H9 (cell line): ENCODE results near the gene CCDC148. TPM values are rescaled to one million over a fixed set of nuclear protein-coding genes. Genes with fewer than 3 reads are reported as not detected.

Source experiments
- DNase-seq: peaks from one replicate; pipeline ENCODE4 v3.0.0-alpha.2; 2017
- H2AFZ ChIP-seq: one replicate; pipeline ENCODE4 v1.6.1; 2013; ENCODE audit warnings: mild to moderate bottlenecking, low read length, control low read depth, moderate library complexity
- H2AK5ac ChIP-seq: 2 replicates; pipeline ENCODE4 v1.6.1; 2013; ENCODE audit warnings: low read length, control low read depth, mixed read lengths; ENCODE audit not compliant: insufficient read length
- H2BK120ac ChIP-seq: one replicate; pipeline ENCODE4 v1.6.1; 2013; ENCODE audit warnings: low read depth, mild to moderate bottlenecking, low read length, control low read depth, inconsistent platforms; ENCODE audit not compliant: poor library complexity, severe bottlenecking
- H2BK12ac ChIP-seq: 2 replicates; pipeline ENCODE4 v1.6.1; 2013; ENCODE audit warnings: low read length, control low read depth, mixed read lengths, low read depth; ENCODE audit not compliant: insufficient read length
- H2BK15ac ChIP-seq: 2 replicates; pipeline ENCODE4 v1.6.1; 2013; ENCODE audit warnings: low read depth, low read length, control low read depth
- H2BK20ac ChIP-seq: one replicate; pipeline ENCODE4 v1.6.1; 2013; ENCODE audit warnings: low read depth, mild to moderate bottlenecking, low read length, control low read depth, inconsistent platforms; ENCODE audit not compliant: poor library complexity, severe bottlenecking
- H2BK5ac ChIP-seq: 2 replicates; pipeline ENCODE4 v1.6.1; 2013; ENCODE audit warnings: low read length, control low read depth, mixed read lengths; ENCODE audit not compliant: insufficient read length
- H3K14ac ChIP-seq: 2 replicates; pipeline ENCODE4 v1.6.1; 2013; ENCODE audit warnings: low read length, control low read depth; ENCODE audit not compliant: insufficient read depth
- H3K18ac ChIP-seq: 2 replicates; pipeline ENCODE4 v1.6.1; 2013; ENCODE audit warnings: low read depth, mild to moderate bottlenecking, mixed read lengths, low read length, control low read depth; ENCODE audit not compliant: insufficient read length
- H3K23ac ChIP-seq: 2 replicates; pipeline ENCODE4 v1.6.1; 2013; ENCODE audit warnings: low read length, control low read depth, mixed read lengths, low read depth; ENCODE audit not compliant: insufficient read length
- H3K23me2 ChIP-seq: 2 replicates; pipeline ENCODE4 v1.6.1; 2013; ENCODE audit warnings: low read depth, mild to moderate bottlenecking, mixed read lengths, low read length, control low read depth; ENCODE audit not compliant: insufficient read length, poor library complexity, severe bottlenecking
- H3K27ac ChIP-seq: 2 replicates; pipeline ENCODE4 v1.5.1; 2013; ENCODE audit warnings: low read length, control low read depth, mixed read lengths, low read depth; ENCODE audit not compliant: insufficient read length
- H3K27me3 ChIP-seq: 2 replicates; pipeline ENCODE4 v1.6.1; 2013; ENCODE audit warnings: low read length, control low read depth, inconsistent platforms; ENCODE audit not compliant: insufficient read depth
- H3K4ac ChIP-seq: 2 replicates; pipeline ENCODE4 v1.6.1; 2013; ENCODE audit warnings: low read depth, mild to moderate bottlenecking, control low read depth, inconsistent platforms, low read length, moderate library complexity
- H3K4me1 ChIP-seq: 2 replicates; pipeline ENCODE4 v1.6.1; 2013; ENCODE audit warnings: low read length, control low read depth, inconsistent platforms; ENCODE audit not compliant: insufficient read depth
- H3K4me2 ChIP-seq: 2 replicates; pipeline ENCODE4 v1.6.1; 2013; ENCODE audit warnings: low read length, control low read depth, mixed read lengths; ENCODE audit not compliant: insufficient read length, insufficient read depth
- H3K56ac ChIP-seq: 2 replicates; pipeline ENCODE4 v1.6.1; 2013; ENCODE audit warnings: low read depth, mild to moderate bottlenecking, mixed read lengths, low read length, control low read depth; ENCODE audit not compliant: insufficient read length
- H3K79me1 ChIP-seq: 2 replicates; pipeline ENCODE4 v1.6.1; 2013; ENCODE audit warnings: low read depth, mild to moderate bottlenecking, moderate library complexity, low read length, control low read depth, inconsistent platforms; ENCODE audit not compliant: insufficient read depth, poor library complexity, severe bottlenecking
- H3K79me2 ChIP-seq: 2 replicates; pipeline ENCODE4 v1.6.1; 2013; ENCODE audit warnings: low read length, control low read depth, inconsistent platforms; ENCODE audit not compliant: insufficient read depth
- H3K9ac ChIP-seq: 2 replicates; pipeline ENCODE4 v1.6.1; 2013; ENCODE audit warnings: low read length, control low read depth, mixed read lengths; ENCODE audit not compliant: insufficient read length; ENCODE audit errors: extremely low read depth
- H3K9me3 ChIP-seq: one replicate; pipeline ENCODE4 v1.6.1; 2013; ENCODE audit warnings: low read depth, low read length, inconsistent platforms; ENCODE audit not compliant: control insufficient read depth
- H3T11ph ChIP-seq: one replicate; pipeline ENCODE4 v1.6.1; 2013; ENCODE audit warnings: mild to moderate bottlenecking, low read length, control low read depth, inconsistent platforms
- H4K20me1 ChIP-seq: one replicate; pipeline ENCODE4 v1.6.1; 2013; ENCODE audit not compliant: control insufficient read depth, insufficient read length, insufficient read depth
- H4K5ac ChIP-seq: 2 replicates; pipeline ENCODE4 v1.6.1; 2013; ENCODE audit warnings: low read depth, mild to moderate bottlenecking, mixed read lengths, low read length, control low read depth; ENCODE audit not compliant: insufficient read length
- H4K8ac ChIP-seq: replicated peaks from 2 replicates; pipeline ENCODE4 v1.6.1; 2013; ENCODE audit warnings: low read length, control low read depth, mixed read lengths, low read depth; ENCODE audit not compliant: insufficient read length
- H4K91ac ChIP-seq: 2 replicates; pipeline ENCODE4 v1.6.1; 2013; ENCODE audit warnings: low read depth, mild to moderate bottlenecking, moderate library complexity, mixed read lengths, low read length, control low read depth; ENCODE audit not compliant: insufficient read length
- H3K27ac Mint-ChIP-seq, 3 experiments: 2 replicates in 2 of 3; 3 replicates in 1 of 3; pipeline ENCODE4 v1.8.0; 2020 to 2021; ENCODE audit warnings: mixed read lengths in 3 of 3, mild to moderate bottlenecking in 1 of 3, moderate library complexity in 1 of 3
- H3K27me3 Mint-ChIP-seq: 2 replicates; pipeline ENCODE4 v1.8.0; 2021; ENCODE audit warnings: low read depth, mild to moderate bottlenecking, moderate library complexity, mixed read lengths
- H3K36me3 Mint-ChIP-seq, 3 experiments: 2 replicates in 2 of 3; 3 replicates in 1 of 3; pipeline ENCODE4 v1.8.0; 2020 to 2021; ENCODE audit warnings: low read depth in 3 of 3, mixed read lengths in 3 of 3; ENCODE audit not compliant: insufficient read depth in 1 of 3
- H3K4me1 Mint-ChIP-seq, 2 experiments: 2 replicates each; pipeline ENCODE4 v1.8.0; 2020; ENCODE audit warnings: mixed read lengths in 2 of 2
- H3K4me3 Mint-ChIP-seq, 2 experiments: 2 replicates in 1 of 2; 3 replicates in 1 of 2; pipeline ENCODE4 v1.8.0; 2020 to 2021; ENCODE audit warnings: mild to moderate bottlenecking in 2 of 2, mixed read lengths in 2 of 2, moderate library complexity in 1 of 2
- H3K9me3 Mint-ChIP-seq, 2 experiments: 2 replicates in 1 of 2; 3 replicates in 1 of 2; pipeline ENCODE4 v1.8.0; 2020; ENCODE audit warnings: mild to moderate bottlenecking in 2 of 2, mixed read lengths in 2 of 2, moderate library complexity in 1 of 2
- CTCF ChIP-seq: fragments of 200-600 bp; sonication (generic); conservative IDR thresholded peaks from 3 replicates; pipeline ENCODE4 v1.8.0; 2021; ENCODE audit warnings: antibody characterized with exemption, mild to moderate bottlenecking
- WGBS: extraction: QIAGEN DNeasy Blood & Tissue Kit; methylation state at CpG from one replicate; pipeline ENCODE4 v1.1.7; 2013; ENCODE audit warnings: missing lambda C conversion rate, low lambda C conversion rate, mixed read lengths; ENCODE audit not compliant: insufficient read length; ENCODE audit errors: extremely low coverage; 5-methylcytosine and 5-hydroxymethylcytosine counted together
- total RNA-seq: library from RNA; stranded (reverse); gene quantifications from 2 replicates; pipeline ENCODE4 v1.2.1, GENCODE V29; 2021

The CCDC148 gene
- total RNA-seq, 1 experiment from 2014 or later, result 1.5 TPM

GRCh38 chr2:158129037-158129436 is 327.5 kb downstream of the CCDC148 start:
- H3K4me3 Mint-ChIP-seq, result no peak overlapping the region
- Histone ChIP-seq H3K18ac (no peak overlapping the region), H3K9me3 (no peaks in the 10 kb centered on the region), H3K56ac (no peak overlapping the region), H2BK20ac (no peak overlapping the region), H3K79me2 (no peaks in the 10 kb centered on the region), H3K4me1 (peaks cover 2% of the 10 kb centered on the region; the same call in 1 of the 2 replicates), H3K23ac (no peak overlapping the region), H3K9ac (no peak overlapping the region), H3K4ac (no peak overlapping the region), H2BK12ac (no peak overlapping the region), H2BK5ac (no peak overlapping the region), H3K14ac (no peak overlapping the region), H4K20me1 (no peaks in the 10 kb centered on the region), H3K79me1 (no peaks in the 10 kb centered on the region), H2AFZ (no peak overlapping the region), H2AK5ac (no peak overlapping the region), H3K23me2 (no peaks in the 10 kb centered on the region), H3K4me2 (no peak overlapping the region), H3K27me3 (no peaks in the 10 kb centered on the region), H4K5ac (no peak overlapping the region), H3T11ph (no peak overlapping the region), H3K27ac (no peak overlapping the region), H2BK120ac (no peak overlapping the region), H2BK15ac (no peak overlapping the region), H4K8ac (no peak overlapping the region), H4K91ac (no peak overlapping the region)
- peaks cover 16% of the 10 kb centered on the region in 2 experiments for H3K4me1 Mint-ChIP-seq
- no peaks in the 10 kb centered on the region for H3K36me3 Mint-ChIP-seq
- H3K27ac Mint-ChIP-seq, result no peak overlapping the region; a peak in 2 of 7 replicates
- no peaks in the 10 kb centered on the region for H3K27me3 Mint-ChIP-seq
- DNase-seq, result no peak
- no peaks in the 10 kb centered on the region; a peak in 1 of 5 replicates for H3K9me3 Mint-ChIP-seq
- no peak for TF ChIP-seq CTCF
- no CpG with 5 or more reads among the region's 5 CpGs for WGBS
